Fibroblast of lung (primary cell): ENCODE measurements around the gene USP5. TPM values are rescaled to one million over a fixed set of nuclear protein-coding genes. Genes with fewer than 3 reads are reported as not detected.

Experiments
- DNase-seq, 2 donors: peaks; one replicate each; pipeline versions ENCODE4 v3.0.0 to v3.0.0-alpha.2; 2010; ENCODE audit warnings: low read depth in 2 of 2
- H2AFZ ChIP-seq: 2 replicates; pipeline ENCODE4 v1.5.1; 2012; ENCODE audit warnings: low read length, control low read depth, inconsistent platforms
- H3K27ac ChIP-seq: 2 replicates; pipeline ENCODE4 v1.5.1; 2011; ENCODE audit warnings: low read length, control low read depth; ENCODE audit not compliant: insufficient read depth
- H3K27me3 ChIP-seq: 2 replicates; pipeline ENCODE4 v1.5.1; 2011; ENCODE audit warnings: mild to moderate bottlenecking, low read length; ENCODE audit not compliant: control insufficient read depth, insufficient read depth
- H3K36me3 ChIP-seq: 2 replicates; pipeline ENCODE4 v1.5.1; 2011; ENCODE audit warnings: low read length; ENCODE audit not compliant: control insufficient read depth, insufficient read depth
- H3K4me1 ChIP-seq: 2 replicates; pipeline ENCODE4 v1.5.1; 2011; ENCODE audit warnings: low read length; ENCODE audit not compliant: control insufficient read depth, insufficient read depth; ENCODE audit errors: extremely low read depth
- H3K4me2 ChIP-seq: 2 replicates; pipeline ENCODE4 v1.5.1; 2011; ENCODE audit warnings: low read length, control low read depth; ENCODE audit not compliant: insufficient read depth; ENCODE audit errors: extremely low read depth
- H3K4me3 ChIP-seq, 4 experiments: fragments of 200-600 bp in 1 of 4; sonication (generic) in 1 of 4; replicated peaks in 1 of 4; 2 replicates each; pipeline ENCODE4 v1.5.1; 2011 to 2016; ENCODE audit warnings: low read length in 4 of 4, low read depth in 3 of 4, mild to moderate bottlenecking in 3 of 4, control low read depth in 2 of 4, inconsistent platforms in 1 of 4, mixed read lengths in 1 of 4; ENCODE audit not compliant: insufficient read depth in 1 of 4; ENCODE audit errors: control extremely low read depth in 1 of 4
- H3K79me2 ChIP-seq: 2 replicates; pipeline ENCODE4 v1.5.1; 2012; ENCODE audit warnings: mild to moderate bottlenecking, low read length, inconsistent platforms; ENCODE audit not compliant: control insufficient read depth, insufficient read depth
- H3K9ac ChIP-seq: 2 replicates; pipeline ENCODE4 v1.5.1; 2011; ENCODE audit warnings: mild to moderate bottlenecking, low read length, control low read depth; ENCODE audit not compliant: insufficient read depth
- H3K9me3 ChIP-seq: 2 replicates; pipeline ENCODE4 v1.5.1; 2012; ENCODE audit warnings: low read depth, low read length; ENCODE audit not compliant: control insufficient read depth, insufficient read depth
- H4K20me1 ChIP-seq: 2 replicates; pipeline ENCODE4 v1.5.1; 2011; ENCODE audit warnings: low read length; ENCODE audit not compliant: control insufficient read depth, insufficient read depth; ENCODE audit errors: extremely low read depth
- EZH2 ChIP-seq: IDR thresholded peaks from 2 replicates; pipeline ENCODE4 v1.5.1; 2012; ENCODE audit warnings: low read length, control low read depth, mild to moderate bottlenecking; ENCODE audit errors: missing control alignments
- polyA plus RNA-seq, 2 donors: library from polyadenylated mRNA; depleted of rRNA in 1 of 2; stranded (reverse) in 1 of 2; unstranded in 1 of 2; fragments of >200 nt; gene quantifications; 2 replicates each; pipeline ENCODE4 v1.2.1, GENCODE V29; 2011 to 2012; ENCODE audit warnings: missing spikeins in 1 of 2
- total RNA-seq: library from RNA; depleted of rRNA; stranded (reverse); fragments of >200 nt; gene quantifications from 2 replicates; pipeline ENCODE4 v1.2.1, GENCODE V29; 2014
- TF ChIP-seq, protein P1 (sequence below), 2 donors: IDR thresholded peaks in 1 of 2; conservative IDR thresholded peaks in 1 of 2; 1 replicate in 1 of 2; 2 replicates in 1 of 2; pipeline ENCODE4 v1.5.1; 2011 to 2012; ENCODE audit warnings: low read length in 2 of 2, control low read depth in 1 of 2, inconsistent platforms in 1 of 2, low read depth in 1 of 2, mild to moderate bottlenecking in 1 of 2

Gene USP5
- total and polyA plus RNA-seq, 2 donors (not counting 1 experiment from before 2014, with no cell fraction given): 42.2 to 69.9 TPM

DNA sequence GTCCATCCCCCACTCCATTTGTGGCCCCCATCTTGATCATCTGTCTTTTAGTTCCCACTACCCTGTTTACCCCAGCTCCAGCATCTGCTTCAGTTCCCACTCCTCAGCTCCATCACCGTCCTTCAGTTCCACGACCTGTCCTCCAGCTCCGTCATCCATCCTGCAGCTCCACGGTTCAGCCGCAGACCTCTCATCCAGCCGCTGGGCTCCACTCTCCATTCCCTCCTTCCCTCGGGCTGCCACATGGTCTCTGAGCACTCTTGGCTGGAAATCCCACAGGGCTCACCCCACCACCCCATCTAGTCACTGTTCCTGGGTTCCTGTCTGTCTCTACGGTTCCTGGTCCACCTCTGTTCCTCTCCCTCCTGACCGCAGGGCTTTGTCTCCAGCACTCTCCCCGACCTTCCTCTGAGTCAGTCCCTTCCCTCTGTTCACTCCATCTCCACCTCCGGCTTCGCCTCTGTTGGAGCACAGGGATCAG is 27.0 kb upstream of the USP5 start:
- peaks cover 18% of the 10 kb centered on the region for H3K79me2 ChIP-seq
- H3K4me1 ChIP-seq: peaks cover 24% of the 10 kb centered on the region
- H3K36me3 ChIP-seq: peaks cover 7% of the 10 kb centered on the region
- no peaks in the 10 kb centered on the region for H3K9me3 ChIP-seq
- peak in 1 of 2 donors; percentile 71 for DNase-seq
- H4K20me1 ChIP-seq: no peaks in the 10 kb centered on the region
- H3K9ac ChIP-seq: no peak overlapping the region
- peaks cover 2% of the 10 kb centered on the region for H3K27me3 ChIP-seq
- peak overlapping the region; percentile 39 for H3K4me2 ChIP-seq
- peak overlapping the region; percentile 2 for H3K27ac ChIP-seq
- H2AFZ ChIP-seq: no peak overlapping the region
- H3K4me3 ChIP-seq: peak overlapping the region in 2 of 4 experiments; percentile 38 to 48
- no peak for TF ChIP-seq EZH2
- TF ChIP-seq, protein P1, sequence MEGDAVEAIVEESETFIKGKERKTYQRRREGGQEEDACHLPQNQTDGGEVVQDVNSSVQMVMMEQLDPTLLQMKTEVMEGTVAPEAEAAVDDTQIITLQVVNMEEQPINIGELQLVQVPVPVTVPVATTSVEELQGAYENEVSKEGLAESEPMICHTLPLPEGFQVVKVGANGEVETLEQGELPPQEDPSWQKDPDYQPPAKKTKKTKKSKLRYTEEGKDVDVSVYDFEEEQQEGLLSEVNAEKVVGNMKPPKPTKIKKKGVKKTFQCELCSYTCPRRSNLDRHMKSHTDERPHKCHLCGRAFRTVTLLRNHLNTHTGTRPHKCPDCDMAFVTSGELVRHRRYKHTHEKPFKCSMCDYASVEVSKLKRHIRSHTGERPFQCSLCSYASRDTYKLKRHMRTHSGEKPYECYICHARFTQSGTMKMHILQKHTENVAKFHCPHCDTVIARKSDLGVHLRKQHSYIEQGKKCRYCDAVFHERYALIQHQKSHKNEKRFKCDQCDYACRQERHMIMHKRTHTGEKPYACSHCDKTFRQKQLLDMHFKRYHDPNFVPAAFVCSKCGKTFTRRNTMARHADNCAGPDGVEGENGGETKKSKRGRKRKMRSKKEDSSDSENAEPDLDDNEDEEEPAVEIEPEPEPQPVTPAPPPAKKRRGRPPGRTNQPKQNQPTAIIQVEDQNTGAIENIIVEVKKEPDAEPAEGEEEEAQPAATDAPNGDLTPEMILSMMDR (conservative IDR thresholded peaks at IDR 0.05 in 1 of 2, IDR thresholded peaks at IDR 0.05 in 1 of 2; ENCODE audit: low read depth in 1 of 2, low read length in 2 of 2): no peak

DNA sequence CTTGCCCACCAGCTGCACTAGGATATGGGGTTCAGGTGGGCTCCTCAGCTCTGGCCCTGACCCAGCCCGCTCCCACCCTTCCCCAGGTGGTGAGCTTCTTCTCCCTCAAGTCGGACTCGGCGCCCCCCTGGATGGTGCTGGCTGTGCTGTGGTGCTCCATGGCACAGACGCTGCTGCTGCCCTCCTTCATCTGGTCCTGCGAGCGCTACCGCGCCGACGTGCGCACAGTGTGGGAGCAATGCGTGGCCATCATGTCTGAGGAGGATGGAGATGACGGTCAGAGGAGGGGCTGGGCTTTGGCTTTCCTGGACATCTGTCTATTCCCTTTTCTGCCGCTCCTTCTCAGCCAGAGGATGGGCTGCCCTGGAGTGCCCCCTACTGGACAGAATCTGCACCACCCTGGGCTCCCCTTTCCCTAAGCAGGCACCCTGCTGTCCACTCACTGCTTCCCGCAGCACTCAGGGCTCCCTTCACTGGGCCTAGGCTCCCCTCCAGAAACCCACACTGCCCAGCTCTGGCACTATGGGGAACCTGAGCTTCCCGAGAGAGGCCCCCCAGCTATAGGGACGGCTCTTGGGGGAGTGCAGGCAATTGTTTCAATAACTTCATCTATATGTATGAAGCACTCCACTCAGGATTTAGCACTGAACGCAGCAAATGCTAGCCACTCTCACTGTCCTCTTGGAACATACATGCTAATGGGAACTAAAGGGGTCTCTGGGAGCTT is 26.4 kb upstream of the USP5 start:
- H3K79me2 ChIP-seq: peaks cover 24% of the 10 kb centered on the region
- peak overlapping the region in 2 of 4 experiments; percentile 38 to 48 for H3K4me3 ChIP-seq
- H2AFZ ChIP-seq: peak overlapping the region; percentile 17
- H3K27me3 ChIP-seq: peaks cover 2% of the 10 kb centered on the region
- peaks cover 26% of the 10 kb centered on the region for H3K4me1 ChIP-seq
- H3K4me2 ChIP-seq: peak overlapping the region; percentile 39
- H4K20me1 ChIP-seq: no peaks in the 10 kb centered on the region
- peak overlapping the region; percentile 2 for H3K27ac ChIP-seq
- H3K9me3 ChIP-seq: no peaks in the 10 kb centered on the region
- peak; percentile 74 to 85 for DNase-seq
- no peak overlapping the region for H3K9ac ChIP-seq
- peaks cover 10% of the 10 kb centered on the region for H3K36me3 ChIP-seq
- TF ChIP-seq, protein P1 (conservative IDR thresholded peaks at IDR 0.05 in 1 of 2, IDR thresholded peaks at IDR 0.05 in 1 of 2; ENCODE audit: low read depth in 1 of 2, low read length in 2 of 2): peak; percentile 91 to 96
- no peak for TF ChIP-seq EZH2

DNA sequence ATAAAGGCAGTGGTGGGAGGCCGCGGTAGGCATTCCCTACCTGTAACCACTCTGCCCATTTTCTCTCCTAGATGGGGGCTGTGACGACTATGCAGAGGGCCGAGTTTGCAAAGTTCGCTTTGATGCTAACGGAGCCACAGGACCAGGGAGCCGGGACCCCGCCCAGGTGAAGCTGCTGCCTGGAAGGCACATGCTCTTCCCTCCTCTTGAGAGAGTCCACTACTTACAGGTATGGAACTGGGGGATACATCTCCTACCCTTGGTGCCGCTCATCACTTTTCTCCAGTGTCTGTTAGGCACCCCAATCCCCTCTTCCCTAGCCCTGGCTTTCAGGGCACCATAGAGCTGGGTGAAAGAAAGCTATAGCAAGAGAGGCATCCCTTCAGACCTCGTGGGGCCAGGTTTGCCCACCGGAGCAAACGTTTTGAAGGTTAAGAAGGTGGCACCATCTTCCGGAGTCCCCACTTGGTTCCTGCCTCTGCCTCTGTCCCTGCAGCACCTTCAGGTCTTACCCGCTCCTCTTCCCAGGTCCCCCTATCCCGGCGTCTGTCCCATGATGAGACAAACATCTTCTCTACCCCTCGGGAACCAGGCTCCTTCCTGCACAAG is 25.7 kb upstream of the USP5 start:
- Histone ChIP-seq H3K9me3 (no peaks in the 10 kb centered on the region), H2AFZ (no peak overlapping the region), H4K20me1 (no peaks in the 10 kb centered on the region), H3K9ac (no peak overlapping the region), H3K4me3 (no peak overlapping the region), H3K4me2 (no peak overlapping the region), H3K79me2 (peaks cover 26% of the 10 kb centered on the region), H3K27ac (no peak overlapping the region), H3K27me3 (peaks cover 2% of the 10 kb centered on the region), H3K4me1 (peaks cover 24% of the 10 kb centered on the region), H3K36me3 (peaks cover 15% of the 10 kb centered on the region)
- no peak for DNase-seq
- TF ChIP-seq EZH2: no peak
- TF ChIP-seq, protein P1 (conservative IDR thresholded peaks at IDR 0.05 in 1 of 2, IDR thresholded peaks at IDR 0.05 in 1 of 2; ENCODE audit: low read depth in 1 of 2, low read length in 2 of 2): no peak
